Stimulated activated CD4-positive, alpha-beta T cell treated with anti-CD3 and anti-CD28 coated beads, Interleukin-2, amount 100 ng/mL, for 48 hours (primary cell): Measurements from ENCODE around the gene LRRC46.

ENCODE experiments used
- DNase-seq, 2 donors: peaks; one replicate each; pipeline ENCODE4 v3.0.0-alpha.2; 2020

The LRRC46 gene

DNA sequence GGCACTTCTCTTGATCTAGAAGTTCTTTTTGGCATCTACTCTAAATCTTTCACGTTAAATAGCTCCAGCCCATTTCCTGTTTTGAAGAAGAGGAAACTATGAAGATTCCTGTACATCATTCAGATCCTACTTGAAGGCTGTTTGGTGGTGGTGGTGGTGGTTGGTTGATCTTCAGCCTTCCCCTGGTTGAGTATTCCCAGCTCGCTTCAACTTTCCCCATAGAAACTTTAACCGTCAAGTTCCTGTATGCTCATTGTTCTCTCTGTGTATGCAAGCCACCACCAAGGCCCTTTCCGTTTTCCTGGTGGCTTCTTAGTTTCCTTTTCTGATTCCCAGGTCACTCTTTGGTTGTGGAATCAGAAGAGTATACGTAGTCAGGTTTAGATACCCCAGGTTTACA, 3.3 kb downstream of the LRRC46 start:
- no peak for DNase-seq

DNA sequence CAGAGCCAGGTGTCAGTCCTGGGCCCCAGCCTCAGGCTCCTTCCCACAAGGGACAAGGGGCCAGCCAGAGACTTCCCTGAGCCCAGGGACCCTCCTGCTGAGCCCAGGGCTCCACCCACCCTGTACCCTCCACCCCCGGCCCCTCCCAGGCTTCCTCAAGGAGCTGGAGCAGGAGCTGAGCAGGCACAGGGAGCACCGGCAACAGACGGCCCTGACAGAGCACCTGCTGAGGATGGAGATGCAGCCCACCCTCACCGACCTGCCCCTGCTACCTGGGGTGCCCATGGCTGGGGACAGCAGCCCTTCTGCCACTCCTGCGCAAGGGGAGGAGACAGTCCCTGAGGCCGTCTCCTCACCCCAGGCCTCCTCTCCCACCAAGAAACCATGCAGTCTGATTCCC, 5.1 kb downstream of the LRRC46 start:
- no peak for DNase-seq

DNA sequence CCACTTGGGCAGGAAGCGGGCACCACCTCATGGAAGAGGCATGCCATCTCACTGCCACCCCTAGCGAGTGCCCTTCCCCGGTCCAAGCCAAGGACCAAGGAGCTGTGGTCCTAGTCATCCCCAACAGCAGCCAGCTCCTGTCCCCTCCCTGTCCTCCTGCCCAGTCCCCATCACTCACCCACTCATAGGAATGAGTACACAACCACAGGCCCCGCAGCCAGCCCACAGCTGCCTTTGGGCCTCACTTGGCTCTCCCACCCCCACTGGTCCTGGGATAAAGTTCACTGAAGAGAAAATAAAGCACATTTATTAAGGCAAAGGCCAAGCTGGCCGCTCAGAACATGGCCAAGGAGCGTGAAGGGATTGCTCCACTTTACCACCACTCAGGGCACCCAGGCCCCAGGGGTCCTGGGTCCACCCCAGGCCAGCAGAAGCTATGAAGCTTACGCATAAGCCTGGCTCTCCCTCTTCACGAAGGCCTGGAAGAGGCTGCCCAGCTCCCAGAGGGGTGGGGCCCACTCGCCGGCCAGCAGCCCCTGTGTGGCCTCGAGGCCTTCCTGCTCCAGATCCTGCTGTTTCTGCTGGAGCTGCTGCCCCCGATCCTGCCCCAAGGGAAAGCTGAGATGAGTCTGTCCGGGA, 6.0 kb downstream of the LRRC46 start:
- DNase-seq: no peak

DNA sequence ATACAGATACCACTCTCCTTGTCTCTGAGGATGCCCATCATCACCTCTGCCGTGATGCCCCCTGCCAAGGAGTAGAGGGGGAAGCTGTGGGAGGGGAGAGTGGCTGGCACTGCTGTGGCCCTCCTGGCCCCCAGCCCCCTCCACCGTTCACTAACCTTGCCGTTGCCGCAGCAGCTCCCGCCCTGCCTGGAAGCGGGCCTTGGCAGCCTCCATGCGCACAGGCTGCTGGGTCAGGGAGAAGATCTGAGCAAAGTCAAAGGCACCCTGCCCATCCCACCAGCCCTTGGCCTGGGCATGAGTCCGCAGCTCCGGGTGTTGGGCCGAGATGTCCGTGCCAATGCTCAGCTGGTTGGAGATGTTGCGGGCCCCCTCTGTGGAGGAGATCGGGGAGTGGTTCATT, 7.2 kb downstream of the LRRC46 start:
- no peak for DNase-seq

DNA sequence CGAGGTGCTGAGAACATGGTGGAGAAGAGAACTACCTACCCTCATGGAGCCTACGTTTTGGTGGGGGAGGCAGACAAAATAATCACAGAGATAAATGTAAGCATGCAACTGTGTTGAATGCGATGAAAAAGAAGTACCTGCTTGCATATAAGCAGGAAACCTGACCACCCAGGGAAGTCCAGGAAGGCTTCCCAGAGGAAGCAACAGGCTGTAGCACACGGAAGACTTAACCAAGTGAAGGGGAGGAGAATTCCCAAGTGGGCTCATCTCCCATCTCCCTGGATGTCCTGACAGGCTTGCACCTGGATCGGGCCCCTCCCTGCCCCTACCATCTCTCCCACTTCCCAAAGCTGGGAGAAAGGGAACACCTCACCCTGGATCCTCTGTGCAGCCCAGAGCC, 7.6 kb downstream of the LRRC46 start:
- DNase-seq: no peak

DNA sequence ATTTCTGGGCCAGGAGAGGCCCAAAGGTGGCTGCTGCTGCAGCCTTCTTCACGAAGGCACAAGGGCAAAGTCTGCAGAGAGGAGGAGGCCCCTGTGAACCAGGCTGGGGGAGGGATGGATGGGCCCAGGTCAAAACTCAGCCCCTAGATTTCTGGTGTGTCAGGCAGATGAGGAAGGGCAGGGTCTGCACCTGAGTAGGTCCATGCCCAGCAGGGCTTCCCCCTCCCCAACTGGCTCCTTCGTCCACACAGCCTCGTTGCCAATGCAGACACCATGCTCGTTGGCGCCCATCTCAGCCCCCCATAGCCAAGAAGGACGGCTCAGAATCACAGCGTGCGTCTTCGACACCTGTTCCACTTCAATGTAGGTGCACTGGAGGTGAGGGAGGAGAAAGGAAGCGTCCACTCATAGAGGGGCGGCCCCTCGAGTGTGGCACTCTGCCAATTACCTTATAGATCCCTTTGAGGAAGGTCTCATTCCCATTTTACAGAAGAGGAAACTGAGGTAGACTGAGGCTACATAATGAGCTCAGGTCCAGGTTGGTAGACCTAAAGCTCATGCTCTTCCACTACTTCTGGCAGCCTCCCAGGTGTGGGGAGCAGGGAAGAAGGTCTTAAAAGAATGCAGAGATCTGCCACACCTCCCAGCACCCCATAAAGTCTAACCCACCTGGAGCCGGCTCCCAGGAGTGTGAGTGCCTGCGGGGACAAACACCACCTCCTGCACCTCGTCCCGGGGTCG, 8.7 kb downstream of the LRRC46 start:
- no peak for DNase-seq

DNA sequence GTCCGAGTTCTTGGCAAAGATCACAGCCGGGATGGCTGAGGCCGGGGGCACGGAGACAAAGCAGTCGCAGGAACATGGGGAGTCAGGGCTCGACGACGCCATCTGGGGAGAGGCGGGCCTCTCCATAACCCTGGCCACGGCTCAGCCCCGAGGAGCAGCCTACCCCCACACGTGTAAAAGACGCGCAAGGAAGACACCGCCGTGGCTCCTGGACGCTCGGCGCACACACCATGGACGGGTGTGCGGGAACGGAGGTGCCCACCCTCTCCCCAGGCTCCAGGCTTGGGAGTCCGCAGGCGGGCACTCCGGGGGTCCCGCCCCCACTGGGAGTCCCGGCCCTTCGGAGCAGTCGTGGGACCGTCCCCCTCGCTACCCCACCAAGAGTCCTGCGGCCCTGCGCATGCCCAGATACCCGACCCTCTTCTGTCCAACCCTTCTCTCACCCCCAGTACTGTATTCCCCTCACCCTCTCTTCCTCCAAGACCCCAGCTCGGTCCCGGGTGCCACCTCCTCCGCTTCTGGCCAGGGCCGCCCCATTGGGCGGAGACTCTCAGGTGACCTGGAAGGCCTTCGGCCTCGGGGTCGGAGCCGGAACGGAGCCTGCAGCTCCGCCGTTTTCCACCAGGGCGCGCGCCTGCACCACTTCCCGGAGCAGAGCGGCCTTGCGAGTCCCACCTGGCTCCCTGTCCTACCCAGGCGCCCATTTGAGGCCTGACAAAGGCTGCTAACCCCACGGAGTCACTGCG, 9.4 kb downstream of the LRRC46 start, which contains the start of gene SCRN2:
TSS of gene SCRN2 (minus strand) at position 532 of the 746 bp plus-strand sequence. CDS start at position 102, 430 bp downstream.
- peak; percentile 93 for DNase-seq

DNA sequence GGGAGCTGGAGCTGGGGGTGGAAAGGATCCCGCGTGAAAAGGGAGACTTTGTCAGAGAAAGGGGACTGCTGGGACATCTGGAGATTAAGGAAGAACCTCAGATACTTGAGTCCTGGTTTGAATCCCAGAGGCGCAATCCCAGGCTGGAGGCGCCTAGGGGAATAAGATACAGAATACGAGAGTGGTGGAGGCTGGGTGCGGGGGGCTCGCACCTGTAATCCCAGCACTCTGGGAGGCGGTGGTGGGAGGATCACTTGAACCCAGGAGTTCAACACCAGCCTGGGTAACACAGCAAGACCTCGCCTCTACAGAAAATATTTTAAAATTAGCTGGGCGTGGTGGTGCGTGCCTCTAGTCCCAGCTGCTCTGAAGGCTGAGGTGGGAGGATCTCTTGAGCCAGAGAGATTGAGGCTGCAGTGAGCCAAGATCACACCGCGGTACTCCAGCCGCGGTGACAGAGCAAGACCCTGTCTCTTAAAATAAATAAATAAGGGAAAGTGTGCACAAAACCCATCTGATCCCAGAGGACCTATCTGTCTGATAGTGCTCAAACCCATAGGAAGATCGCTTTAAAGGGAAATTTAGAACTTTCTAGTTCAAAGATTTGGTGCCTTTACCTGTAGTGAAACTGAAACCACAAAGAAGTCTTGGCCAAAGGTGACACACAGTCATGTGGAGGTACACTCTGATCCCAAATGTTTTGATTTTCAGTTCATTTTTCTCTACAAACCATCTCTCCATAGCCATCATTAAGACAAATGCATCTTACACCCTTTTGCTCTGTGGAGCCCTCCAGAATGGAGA, 10.2 kb downstream of the LRRC46 start:
- no peak for DNase-seq

DNA sequence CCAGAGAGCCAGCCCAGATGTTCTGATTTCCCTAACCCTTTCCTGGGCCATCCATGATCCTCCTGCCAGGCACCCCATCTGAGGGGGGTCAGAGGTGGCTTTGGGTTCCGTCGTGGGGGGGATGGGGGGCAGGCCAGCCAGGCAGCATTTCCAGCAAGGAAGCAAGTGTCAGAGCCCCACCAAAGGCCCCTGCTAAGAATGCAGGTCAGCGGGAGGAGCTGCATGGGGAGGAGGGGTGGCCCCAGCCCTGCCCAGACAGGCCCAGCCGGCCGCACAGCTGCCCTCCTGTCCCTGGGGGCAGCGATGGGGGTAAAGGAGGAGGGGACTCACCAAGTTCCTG, 11.9 kb downstream of the LRRC46 start:
- no peak for DNase-seq

DNA sequence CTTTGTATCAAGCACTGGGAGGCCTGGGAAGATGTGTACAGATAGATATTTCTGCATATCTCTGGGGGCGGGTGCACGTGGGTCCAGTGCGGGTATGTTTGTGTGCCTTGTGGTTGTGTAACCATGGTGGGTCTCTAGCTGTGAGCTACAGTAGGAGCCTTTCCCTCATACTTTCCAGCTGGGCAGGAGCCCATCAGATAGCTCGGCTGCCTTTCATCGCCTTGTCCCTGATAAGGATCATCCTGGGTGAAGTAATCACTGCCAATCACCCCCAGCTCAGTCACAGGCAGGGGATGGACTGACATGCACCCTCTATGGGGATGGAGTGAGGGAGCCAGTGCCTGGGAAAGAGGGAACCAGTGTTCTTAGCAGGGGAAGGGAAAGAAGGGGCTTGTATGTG, 12.8 kb downstream of the LRRC46 start:
- no peak for DNase-seq

DNA sequence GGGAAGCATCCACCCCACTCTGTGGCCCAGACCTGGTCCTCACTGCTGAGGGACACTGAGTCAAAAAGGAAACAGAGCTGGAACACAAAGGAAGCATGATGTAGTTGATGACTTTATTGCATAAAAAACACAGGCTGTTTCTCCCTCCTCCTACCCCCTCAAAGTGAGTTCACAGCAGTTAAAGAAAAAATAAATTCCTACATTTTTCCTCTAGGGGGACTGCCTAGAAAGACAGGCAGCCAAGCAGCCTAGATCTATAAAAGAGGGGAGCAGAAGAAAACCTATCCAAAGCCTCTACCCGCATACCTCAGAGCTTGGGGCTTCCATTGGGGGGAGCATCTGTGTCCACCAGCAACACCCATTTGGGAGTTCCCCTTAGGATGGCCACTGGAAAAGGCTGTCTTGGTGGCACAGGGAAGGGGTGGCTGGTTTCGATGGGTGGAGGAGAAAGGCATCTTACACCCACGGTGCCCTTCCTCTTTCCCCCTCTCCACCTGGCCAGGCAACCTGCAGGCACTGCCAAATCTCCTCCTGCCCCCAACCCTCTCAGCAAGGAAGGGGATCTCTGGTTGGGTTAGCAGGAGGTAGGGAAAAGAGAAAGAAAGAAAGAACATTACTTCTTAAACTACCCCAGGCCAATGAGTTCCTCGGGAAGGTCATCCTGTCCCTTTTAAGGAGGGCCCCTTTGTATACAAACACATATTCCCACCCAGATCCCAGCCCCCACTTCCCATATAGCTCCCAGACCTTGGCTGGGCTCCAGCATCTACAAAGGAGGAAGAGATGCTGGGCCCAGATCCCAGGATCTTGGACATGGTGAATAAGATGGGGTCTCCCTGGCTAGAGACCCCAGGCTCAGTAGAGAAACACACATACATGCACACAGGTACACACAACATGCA, 13.6 kb downstream of the LRRC46 start:
- no peak for DNase-seq

DNA sequence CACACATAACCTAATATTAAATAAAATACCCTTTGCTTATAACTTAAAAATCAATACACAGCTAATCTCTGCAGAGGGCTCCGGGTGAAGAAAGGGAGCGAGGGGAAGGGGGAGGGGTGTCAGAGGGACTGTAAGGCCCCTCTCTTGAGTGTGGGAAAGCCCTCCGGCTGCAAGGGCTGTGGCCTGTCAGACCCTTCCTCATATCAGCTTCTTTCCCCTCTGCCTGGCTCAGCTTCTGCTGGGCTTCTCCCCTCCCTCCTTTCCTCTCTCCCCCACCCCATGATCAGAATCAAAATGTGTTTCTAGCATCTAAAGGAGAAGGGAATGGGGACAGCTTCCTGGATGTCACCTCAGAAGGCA, 14.2 kb downstream of the LRRC46 start:
- no peak for DNase-seq

DNA sequence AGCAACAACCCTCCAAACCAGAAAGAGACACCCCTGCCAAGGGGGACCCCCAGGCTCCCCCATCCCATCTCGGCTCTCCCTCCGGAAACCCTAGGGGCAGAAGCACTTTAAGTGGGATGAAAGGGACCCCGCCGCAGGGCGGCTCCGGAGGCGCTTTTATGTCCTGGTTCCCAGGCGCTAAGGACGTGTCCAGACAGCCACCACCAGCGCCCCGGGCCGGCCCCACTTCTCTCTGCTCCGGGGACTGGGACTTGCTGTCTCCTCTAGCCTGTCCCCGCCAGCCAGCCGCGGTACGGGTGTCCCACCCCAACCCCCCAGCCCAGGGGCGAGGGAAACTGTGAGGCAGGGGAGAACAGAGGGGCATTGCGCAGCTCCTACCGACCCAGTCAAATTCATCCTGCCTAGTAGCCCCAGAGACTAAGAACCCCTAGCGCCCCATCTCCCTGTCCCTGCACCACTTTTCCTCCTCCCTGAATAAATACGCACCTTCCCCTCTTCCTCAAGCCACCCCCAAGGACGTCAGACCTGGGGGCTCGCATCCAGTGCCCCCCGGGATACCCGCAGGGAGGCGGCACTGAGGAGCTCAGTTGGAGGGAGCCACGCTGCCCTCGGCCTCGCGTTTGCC, 15.4 kb downstream of the LRRC46 start:
- no peak for DNase-seq

DNA sequence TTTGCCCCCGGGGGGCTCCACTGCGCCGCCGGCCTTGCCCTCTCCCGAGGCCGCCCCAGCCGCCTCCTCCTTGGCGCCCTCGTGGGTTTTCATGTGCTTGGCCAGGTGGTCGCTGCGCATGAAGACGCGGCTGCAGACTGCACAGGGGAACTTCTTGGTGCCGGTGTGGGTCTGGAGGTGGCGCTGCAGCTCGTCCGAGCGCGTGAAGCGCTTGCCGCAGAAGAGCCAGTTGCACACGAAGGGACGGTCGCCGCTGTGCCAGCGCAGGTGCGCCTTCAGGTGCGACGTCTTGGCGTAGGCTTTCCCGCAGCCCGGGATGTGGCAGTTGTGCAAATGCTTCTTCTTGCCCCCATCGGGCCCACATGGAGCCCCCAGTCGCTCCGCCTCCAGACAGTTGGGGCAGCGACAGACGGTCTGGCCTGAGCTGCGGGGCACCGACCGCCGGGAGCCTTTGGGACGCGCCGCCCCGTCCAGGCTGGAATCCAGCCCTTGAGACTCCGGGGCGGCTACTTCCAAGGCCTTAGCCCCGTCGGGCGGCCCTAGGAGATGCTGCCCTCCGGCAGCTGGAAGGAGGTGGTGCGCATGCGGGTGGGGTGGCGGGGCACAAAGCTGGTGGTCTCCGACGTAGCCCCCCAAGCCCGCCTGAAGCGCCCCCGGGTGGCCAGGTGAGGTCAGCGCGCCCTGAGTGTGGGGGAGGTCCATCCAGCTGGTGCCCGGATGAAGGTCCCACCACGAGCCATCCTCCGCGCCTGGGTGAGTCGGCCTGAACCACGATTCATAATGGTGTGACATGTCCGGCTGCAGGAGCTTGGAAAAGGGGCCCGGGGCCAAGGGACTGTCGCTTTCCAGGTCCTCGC, 16.1 kb downstream of the LRRC46 start:
- peak in 1 of 2 donors; percentile 27 for DNase-seq

DNA sequence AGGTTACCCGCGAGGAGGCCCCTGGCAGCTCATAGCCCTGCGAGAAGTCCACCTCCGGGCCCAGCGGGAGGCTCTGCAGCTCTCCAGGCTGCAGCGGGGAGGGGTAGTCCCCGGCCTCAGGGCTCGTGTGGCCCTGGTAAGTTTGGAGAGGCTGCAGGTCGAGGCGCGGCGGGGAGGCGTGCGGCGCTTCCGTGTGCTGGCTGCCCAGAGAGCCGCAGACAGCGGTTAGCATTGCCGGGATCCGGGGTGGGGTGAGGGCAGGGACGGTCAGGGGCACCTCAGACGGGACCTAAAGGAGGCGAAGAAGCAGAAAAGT, 16.7 kb downstream of the LRRC46 start:
- no peak for DNase-seq

DNA sequence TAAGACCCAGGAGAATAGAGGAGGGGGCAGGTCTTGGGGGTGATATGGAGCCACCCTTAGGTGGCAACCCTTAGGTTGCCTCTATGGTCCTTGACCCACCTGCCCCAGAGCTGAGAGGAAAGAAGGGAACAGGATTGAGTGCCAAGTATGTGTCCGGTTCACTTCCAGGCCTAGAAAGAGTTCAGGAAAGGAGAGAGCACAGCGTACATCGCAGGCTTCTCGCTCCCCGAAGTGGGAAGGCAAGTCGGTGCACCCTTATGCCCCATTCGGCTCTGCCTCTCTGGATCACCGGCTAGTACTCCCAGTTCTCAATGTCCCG, 18.9 kb downstream of the LRRC46 start:
- DNase-seq: no peak

DNA sequence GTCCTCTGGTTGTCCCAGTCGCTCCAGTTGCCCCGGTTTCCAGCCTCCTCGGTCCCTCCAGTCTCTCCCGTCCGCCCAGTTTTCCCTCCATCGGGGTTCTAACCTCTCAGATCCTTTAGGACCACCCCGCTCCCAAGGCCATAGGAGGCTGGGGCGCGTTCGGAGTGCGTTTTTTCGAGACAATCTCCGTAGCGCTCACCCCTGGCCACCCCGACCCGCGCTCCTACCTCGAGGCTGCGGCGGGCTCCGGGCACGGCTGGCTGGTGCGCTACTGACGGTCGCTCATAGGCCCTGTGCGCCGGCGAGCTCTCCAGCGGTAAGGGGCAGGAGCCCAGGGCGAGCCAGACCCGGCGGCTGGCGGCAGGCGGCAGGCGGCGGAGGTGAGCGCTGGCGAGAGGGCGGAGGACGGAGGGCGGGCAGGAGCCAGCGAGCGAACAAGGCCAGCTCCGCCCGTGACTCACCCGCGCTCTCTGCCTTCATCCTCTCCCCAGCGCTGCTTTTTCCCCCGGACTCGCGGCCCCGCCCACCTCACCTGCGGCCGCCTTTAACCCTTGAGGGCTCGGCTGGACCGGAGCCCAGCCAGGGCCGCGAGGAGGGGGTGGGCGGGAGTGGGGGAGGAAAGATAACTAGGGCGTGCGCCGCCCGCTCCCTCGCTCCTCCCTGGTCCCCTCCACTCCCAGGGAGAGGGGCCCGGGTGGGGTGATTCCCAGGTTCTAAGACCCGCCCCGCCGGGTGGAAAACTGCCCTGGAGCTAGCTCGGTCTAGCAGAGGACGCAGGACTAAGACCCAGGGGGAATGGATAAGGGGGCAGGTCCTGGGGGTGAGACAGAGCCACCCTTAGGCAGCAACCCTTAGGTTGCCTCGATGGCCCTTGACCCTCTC, 19.5 kb downstream of the LRRC46 start, which contains the start of gene SP6:
TSS of gene SP6 (minus strand) at position 472 of the 882 bp plus-strand sequence. CDS start 2,734 bp downstream, outside the sequence.
- peak; percentile 55 to 59 for DNase-seq

DNA sequence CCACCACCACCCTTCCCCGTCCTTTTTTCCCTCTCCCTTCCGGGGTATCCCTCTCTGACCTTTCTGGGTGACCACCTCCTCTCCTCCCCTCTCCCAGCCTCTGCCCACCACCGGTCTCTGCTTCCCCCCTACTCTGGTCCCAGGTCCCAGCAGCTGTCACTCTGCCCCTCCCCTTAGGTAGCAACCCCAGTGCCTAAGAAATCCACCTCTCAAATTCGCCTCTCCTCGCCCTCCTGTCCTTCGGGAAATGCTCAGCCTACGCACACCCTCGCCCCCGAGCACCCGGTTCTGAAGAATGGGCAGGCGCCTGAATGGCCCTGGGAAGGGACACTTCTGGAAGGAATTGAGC, 20.3 kb downstream of the LRRC46 start:
- no peak for DNase-seq

DNA sequence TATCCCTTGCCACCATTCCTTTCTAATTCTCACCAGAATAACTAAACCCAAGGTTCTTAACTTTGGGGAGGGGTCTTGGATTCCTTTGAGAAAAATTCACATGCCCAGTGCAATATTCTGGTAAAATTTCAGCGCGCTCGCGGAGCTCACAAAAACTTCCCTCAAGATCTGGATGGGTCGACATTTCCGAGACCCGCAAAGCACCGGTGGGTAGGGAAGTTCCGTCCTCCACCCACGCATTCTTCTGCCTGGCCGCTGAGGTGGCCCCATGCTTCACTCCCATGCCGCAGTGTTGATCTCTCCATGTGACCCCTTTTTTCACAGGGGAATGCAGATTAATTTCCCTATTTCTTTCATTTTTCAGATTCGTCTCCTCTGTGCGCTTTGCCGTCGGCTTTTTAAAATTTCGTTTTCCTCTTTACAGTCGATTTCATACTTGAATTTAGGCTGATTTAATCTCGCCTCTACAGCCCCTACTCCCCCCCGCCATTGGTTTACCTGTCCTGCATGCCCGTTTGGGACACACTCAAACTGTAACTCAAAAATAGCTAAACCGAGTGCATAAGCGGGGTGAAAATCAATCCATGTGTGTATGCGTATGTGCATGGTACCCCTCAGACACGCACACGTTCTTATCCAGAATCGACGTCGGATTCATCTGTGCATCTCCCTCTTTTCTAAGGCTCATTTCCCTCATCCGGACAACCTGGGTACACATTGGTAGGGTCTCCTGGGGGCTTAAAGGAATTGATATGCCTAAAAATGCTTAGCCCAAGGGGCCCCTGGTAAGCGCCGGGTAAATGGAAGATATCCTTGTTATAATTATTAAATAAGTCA, 20.9 kb downstream of the LRRC46 start:
- DNase-seq: no peak
